HepG2 (cell line): Measurements from ENCODE around the gene MAP1B.

Experiments used
- FOXM1 ChIP-seq: sonication (generic); formaldehyde crosslinking; IDR thresholded peaks from 2 replicates; pipeline ENCODE4 v1.5.0; 2020; ENCODE audit warnings: missing genetic modification reagents
- NFIC ChIP-seq: IDR thresholded peaks from 2 replicates; pipeline ENCODE4 v1.6.1; 2012; ENCODE audit warnings: mild to moderate bottlenecking, low read length, inconsistent platforms

GRCh38 chr5:72138943-72139521 is 31.8 kb downstream of the MAP1B start:
- TF ChIP-seq FOXM1 (CRISPR knock-in tag) (no peak), NFIC (no peak)
